Calu3 (cell line): Measurements from ENCODE around the gene PYGM. TPM values are rescaled to one million over a fixed set of nuclear protein-coding genes. Genes with fewer than 3 reads are reported as not detected.

Experiments
- Bru-seq: library from RNA; stranded (reverse); fragments of 400-500 nt; gene quantifications from one replicate; lab custom pipeline; 2021; lab: Mats Ljungman, UMichigan
- BruChase-seq, 2 experiments: library from RNA; stranded (reverse); fragments of 400-500 nt; gene quantifications; one replicate each; lab custom pipeline; 2021; lab: Mats Ljungman, UMichigan
- BruUV-seq: library from RNA; stranded (reverse); fragments of 400-500 nt; replicated peaks from 2 replicates; lab custom pipeline; 2021; lab: Mats Ljungman, UMichigan
- CTCF ChIA-PET: fragments of 300-600 bp; sonication (Branson Sonifier 250); formaldehyde crosslinking; loops from one replicate; lab custom pipeline; 2022; ENCODE audit warnings: antibody characterized with exemption; lab: Charles Lee
- DNase-seq: peaks from one replicate; pipeline ENCODE4 v3.0.0; 2022
- H3K27ac Mint-ChIP-seq: one replicate; pipeline ENCODE4 v1.8.0; 2022; ENCODE audit warnings: mixed read lengths; ENCODE audit not compliant: unreplicated experiment
- H3K27me3 Mint-ChIP-seq: one replicate; pipeline ENCODE4 v1.8.0; 2022; ENCODE audit warnings: mixed read lengths; ENCODE audit not compliant: unreplicated experiment
- H3K36me3 Mint-ChIP-seq: one replicate; pipeline ENCODE4 v1.8.0; 2022; ENCODE audit warnings: mild to moderate bottlenecking, moderate library complexity, mixed read lengths; ENCODE audit not compliant: insufficient read depth, unreplicated experiment
- H3K4me1 Mint-ChIP-seq: one replicate; pipeline ENCODE4 v1.8.0; 2022; ENCODE audit warnings: mild to moderate bottlenecking, low read depth, mixed read lengths; ENCODE audit not compliant: unreplicated experiment
- H3K4me3 Mint-ChIP-seq: one replicate; pipeline ENCODE4 v1.8.0; 2022; ENCODE audit warnings: mild to moderate bottlenecking, low read depth, moderate library complexity, mixed read lengths; ENCODE audit not compliant: unreplicated experiment
- H3K9me3 Mint-ChIP-seq: one replicate; pipeline ENCODE4 v1.8.0; 2022; ENCODE audit warnings: low read depth, mixed read lengths; ENCODE audit not compliant: unreplicated experiment
- intact Hi-C: fragments of 100-400 bp; cut with micrococcal nuclease; formaldehyde crosslinking; loops from one replicate; pipeline ENCODE4 v1.10.0; 2022; ENCODE audit not compliant: unreplicated experiment
- long read RNA-seq: library from polyadenylated mRNA; stranded (forward); transcript quantifications from one replicate; pipeline ENCODE4 v2.0.0, GENCODE V29; 2022
- total RNA-seq: library from RNA; stranded (reverse); gene quantifications from 2 replicates; pipeline ENCODE4 v1.2.3, GENCODE V29; 2022
- TF ChIP-seq, protein P1 (sequence below): fragments of 200-600 bp; IDR thresholded peaks from one replicate; pipeline ENCODE4 v1.8.0; 2022; ENCODE audit warnings: antibody characterized with exemption; ENCODE audit not compliant: unreplicated experiment

PYGM gene
- total RNA-seq (1.4 and 1.8 TPM in 2 replicates), Bru-seq, nascent RNA (percentile 33 among the genes with signal in this experiment), BruChase-seq, experiment 1, labeled RNA remaining after a 6-hour chase (percentile 45 among the genes with signal in this experiment), BruChase-seq, experiment 2, labeled RNA remaining after a 2-hour chase (percentile 41 among the genes with signal in this experiment)
- long read RNA-seq: 0 reads

DNA sequence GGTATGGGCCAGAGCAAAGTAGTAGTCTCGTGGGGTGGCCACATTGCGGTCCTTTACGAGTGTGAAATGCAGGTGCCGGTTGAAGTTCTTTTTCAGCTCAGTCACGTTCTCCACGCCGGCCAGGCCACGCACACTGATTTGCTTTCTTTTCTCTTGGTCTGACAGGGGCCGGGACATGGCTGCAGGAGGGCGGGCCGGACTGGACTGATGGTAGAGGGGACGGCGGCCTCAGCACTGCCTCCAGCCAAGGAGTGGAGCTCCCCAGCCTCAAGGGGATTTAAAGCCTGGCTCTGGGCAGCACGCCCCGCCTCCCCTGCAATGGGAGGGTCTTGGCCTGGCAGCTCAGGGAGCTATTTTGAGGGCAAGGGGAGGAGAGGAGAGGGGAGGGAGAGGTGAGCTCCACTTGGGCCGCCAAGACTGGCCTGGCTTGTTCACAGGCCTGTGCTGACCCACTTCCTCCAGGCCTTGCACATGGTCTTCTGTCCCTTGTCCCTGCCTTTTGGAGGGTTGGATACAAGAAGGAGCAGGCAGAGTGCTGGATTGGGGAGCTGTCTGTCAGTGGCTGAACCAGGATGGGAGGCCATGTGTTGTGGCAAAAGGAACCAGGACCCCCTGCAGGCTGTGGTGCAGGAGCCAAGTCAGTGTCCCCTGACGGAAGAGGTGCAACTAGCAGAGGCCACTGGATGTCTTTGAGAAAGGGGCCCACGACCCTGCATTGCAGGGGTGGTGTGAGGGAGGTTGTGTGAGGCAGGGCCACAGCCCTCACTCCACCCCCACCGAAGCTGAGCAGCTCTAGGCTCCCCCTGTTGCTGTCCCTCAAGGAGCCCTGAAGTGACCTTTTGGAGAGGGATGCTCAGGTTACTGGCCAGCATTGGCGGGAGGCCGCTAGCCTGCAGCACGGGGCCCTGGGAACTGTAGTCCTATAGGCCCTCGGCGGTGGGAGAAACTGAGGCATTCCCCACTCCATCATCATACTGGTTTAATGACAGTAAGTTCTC is at the start of gene PYGM:
PYGM (minus strand) TSS at position 253 of the 998 bp plus-strand sequence; CDS start at position 177, 76 bp downstream.
- no peak for DNase-seq
- no TSS peak for BruUV-seq
- H3K4me3 Mint-ChIP-seq: no peak within 1 kb of the TSS
- CTCF ChIA-PET: interaction anchor here (0.6 kb wide), 1 partner anchor 44 kb away, joined by 3 read pairs; no protein-coding TSS in a partner anchor
- TF ChIP-seq, protein P1, sequence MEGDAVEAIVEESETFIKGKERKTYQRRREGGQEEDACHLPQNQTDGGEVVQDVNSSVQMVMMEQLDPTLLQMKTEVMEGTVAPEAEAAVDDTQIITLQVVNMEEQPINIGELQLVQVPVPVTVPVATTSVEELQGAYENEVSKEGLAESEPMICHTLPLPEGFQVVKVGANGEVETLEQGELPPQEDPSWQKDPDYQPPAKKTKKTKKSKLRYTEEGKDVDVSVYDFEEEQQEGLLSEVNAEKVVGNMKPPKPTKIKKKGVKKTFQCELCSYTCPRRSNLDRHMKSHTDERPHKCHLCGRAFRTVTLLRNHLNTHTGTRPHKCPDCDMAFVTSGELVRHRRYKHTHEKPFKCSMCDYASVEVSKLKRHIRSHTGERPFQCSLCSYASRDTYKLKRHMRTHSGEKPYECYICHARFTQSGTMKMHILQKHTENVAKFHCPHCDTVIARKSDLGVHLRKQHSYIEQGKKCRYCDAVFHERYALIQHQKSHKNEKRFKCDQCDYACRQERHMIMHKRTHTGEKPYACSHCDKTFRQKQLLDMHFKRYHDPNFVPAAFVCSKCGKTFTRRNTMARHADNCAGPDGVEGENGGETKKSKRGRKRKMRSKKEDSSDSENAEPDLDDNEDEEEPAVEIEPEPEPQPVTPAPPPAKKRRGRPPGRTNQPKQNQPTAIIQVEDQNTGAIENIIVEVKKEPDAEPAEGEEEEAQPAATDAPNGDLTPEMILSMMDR: no peak
- H3K9me3 Mint-ChIP-seq: no peaks in the 10 kb centered on the region
- H3K27ac Mint-ChIP-seq: no peak within 1 kb of the TSS
- no peaks in the 10 kb centered on the region for H3K27me3 Mint-ChIP-seq
- intact Hi-C loops: no loop called here
- H3K36me3 Mint-ChIP-seq: peaks cover 47% of the 10 kb centered on the region
- H3K4me1 Mint-ChIP-seq: peaks cover 18% of the 10 kb centered on the region

DNA sequence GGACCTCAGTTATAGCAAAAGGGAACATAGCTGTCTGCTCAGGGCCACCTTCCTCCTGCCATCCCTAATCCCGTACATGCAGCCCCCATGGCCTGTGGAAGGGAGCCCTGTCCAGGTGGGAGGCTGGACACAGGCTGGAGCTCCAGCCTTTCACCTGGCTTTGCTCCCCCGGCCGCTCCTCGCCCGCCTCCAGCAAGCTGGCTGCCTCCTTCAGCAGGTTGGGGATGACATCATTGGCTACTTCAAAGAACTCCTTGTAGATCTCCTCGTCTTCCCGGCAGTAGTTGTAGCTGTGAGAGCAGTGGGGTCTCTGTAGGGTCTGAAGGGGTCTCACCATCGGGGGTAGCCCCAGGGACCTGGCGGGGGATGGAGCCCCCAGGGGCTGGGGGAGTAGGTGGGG is 45.7 kb upstream of the PYGM start:
- no TSS peak for BruUV-seq
- Mint-ChIP-seq H3K4me1 (peaks cover 10% of the 10 kb centered on the region), H3K36me3 (peaks cover 45% of the 10 kb centered on the region), H3K27me3 (no peaks in the 10 kb centered on the region), H3K9me3 (no peaks in the 10 kb centered on the region), H3K4me3 (no peak overlapping the region), H3K27ac (no peak overlapping the region)
- intact Hi-C loops: no loop called here
- CTCF ChIA-PET: interaction anchor here (0.7 kb wide), 1 partner anchor 114 kb away, joined by 3 read pairs; no protein-coding TSS in a partner anchor
- TF ChIP-seq, protein P1: no peak
- no peak for DNase-seq

- Mint-ChIP-seq H3K36me3 (peaks cover 36% of the 10 kb centered on the region), H3K4me3 (peak overlapping the region; percentile 68), H3K4me1 (peaks cover 10% of the 10 kb centered on the region), H3K27me3 (no peaks in the 10 kb centered on the region), H3K9me3 (no peaks in the 10 kb centered on the region), H3K27ac (no peak overlapping the region)
- DNase-seq: no peak
- CTCF ChIA-PET: interaction anchor here (0.5 to 1.1 kb wide), 2 partner anchors 40 to 45 kb away, joined by 3 read pairs; partner anchors contain the start of gene CDC42BPG
- TF ChIP-seq, protein P1: no peak
- no TSS peak for BruUV-seq
- intact Hi-C loops: no loop called here
Measured at GRCh38 chr11:64804346-64805210, 44.8 kb upstream of the PYGM start.
